ENCODE data around the gene DAB2.

DAB2 gene

DNA sequence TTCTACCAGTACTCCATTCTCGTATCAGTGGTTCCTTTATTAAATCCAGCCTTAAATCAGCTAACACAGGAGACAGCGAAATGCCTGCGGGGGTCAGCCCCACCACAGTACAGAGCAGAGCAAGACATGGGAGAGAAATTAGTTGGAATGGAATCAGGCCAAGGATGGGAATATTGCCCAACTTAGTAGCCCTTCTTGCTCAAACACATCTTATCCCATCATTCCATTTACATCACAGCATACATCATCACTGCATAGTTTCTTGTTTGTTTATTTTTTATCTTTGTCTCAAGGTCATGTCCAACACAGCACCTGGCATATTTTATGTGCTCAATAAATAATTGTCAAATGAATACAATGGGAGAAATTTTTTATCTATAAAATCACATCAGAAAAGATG lies 34.3 kb upstream of the DAB2 start:
- H3K4me3 ChIP-seq (ENCODE audit: low read length) = no peak overlapping the region
- TF ChIP-seq, protein P1, sequence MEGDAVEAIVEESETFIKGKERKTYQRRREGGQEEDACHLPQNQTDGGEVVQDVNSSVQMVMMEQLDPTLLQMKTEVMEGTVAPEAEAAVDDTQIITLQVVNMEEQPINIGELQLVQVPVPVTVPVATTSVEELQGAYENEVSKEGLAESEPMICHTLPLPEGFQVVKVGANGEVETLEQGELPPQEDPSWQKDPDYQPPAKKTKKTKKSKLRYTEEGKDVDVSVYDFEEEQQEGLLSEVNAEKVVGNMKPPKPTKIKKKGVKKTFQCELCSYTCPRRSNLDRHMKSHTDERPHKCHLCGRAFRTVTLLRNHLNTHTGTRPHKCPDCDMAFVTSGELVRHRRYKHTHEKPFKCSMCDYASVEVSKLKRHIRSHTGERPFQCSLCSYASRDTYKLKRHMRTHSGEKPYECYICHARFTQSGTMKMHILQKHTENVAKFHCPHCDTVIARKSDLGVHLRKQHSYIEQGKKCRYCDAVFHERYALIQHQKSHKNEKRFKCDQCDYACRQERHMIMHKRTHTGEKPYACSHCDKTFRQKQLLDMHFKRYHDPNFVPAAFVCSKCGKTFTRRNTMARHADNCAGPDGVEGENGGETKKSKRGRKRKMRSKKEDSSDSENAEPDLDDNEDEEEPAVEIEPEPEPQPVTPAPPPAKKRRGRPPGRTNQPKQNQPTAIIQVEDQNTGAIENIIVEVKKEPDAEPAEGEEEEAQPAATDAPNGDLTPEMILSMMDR (IDR thresholded peaks at IDR 0.05; ENCODE audit: insufficient read depth, low read depth, low read length, missing control alignments) = no peak
- peak; percentile 18 for DNase-seq (ENCODE audit: low read depth)

DNA sequence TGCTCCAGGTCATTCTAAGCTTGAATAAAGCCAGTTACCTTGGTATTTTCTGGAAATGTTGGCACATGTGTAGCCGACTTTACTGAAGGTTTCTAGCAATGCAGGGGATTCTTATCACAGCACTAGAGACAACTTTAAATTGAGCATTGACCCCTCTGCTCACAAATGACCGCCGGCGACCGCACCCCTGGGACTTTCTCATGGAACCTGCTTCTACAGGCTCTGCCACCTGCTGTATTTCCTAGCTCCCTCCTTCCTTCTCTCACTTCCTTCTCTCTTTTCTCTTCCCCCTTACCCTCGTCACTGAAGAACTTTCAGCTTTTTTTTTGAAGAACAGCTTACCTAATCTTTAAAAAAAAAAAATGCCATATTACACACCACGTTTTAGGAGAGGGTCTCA lies 30.9 kb upstream of the DAB2 start:
- DNase-seq (ENCODE audit: low read depth) = no peak
- H3K4me3 ChIP-seq (ENCODE audit: low read length) = no peak overlapping the region
- TF ChIP-seq, protein P1 (IDR thresholded peaks at IDR 0.05; ENCODE audit: insufficient read depth, low read depth, low read length, missing control alignments) = no peak

DNA sequence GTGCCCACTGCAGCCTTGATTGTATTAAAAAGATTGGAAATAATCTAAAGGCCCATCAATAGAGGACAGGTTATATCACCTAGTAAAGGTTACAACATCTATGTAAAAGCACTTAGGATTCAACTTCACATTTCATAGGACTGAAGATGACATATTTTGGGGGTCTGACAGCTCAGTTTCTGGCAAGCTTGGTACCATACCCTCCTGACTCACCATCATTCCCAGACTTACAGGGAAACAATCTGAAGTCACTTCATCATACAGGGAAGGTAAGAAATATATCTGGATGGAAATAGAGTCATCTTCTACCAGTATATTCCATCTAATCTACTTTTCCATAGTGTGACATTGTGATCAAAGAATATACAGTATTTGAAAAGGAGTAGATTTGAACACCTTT lies 28.8 kb upstream of the DAB2 start:
- no peak for DNase-seq (ENCODE audit: low read depth)
- TF ChIP-seq, protein P1 (IDR thresholded peaks at IDR 0.05; ENCODE audit: insufficient read depth, low read depth, low read length, missing control alignments) = no peak
- no peak overlapping the region for H3K4me3 ChIP-seq (ENCODE audit: low read length)

DNA sequence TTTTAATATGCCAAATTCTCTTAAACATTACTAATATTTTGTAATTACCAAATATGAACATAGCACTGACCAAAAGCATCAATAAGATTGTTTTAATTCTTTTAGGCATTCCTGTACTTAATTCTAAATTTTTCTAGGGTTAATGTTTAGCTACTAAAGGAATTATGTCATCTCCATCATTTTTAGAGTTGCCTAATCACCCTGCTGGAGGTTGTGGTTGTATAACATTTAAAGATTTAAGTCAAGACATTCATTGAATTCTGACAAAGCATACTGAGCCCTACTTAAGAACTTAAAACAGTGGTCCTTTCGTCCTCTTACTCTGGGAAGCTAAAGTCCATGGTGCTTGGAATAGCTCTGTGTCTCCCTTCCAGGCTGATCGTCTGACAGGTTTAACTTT lies 28.1 kb upstream of the DAB2 start:
- DNase-seq (ENCODE audit: low read depth) = no peak
- TF ChIP-seq, protein P1 (IDR thresholded peaks at IDR 0.05; ENCODE audit: insufficient read depth, low read depth, low read length, missing control alignments) = no peak
- H3K4me3 ChIP-seq (ENCODE audit: low read length) = no peak overlapping the region

DNA sequence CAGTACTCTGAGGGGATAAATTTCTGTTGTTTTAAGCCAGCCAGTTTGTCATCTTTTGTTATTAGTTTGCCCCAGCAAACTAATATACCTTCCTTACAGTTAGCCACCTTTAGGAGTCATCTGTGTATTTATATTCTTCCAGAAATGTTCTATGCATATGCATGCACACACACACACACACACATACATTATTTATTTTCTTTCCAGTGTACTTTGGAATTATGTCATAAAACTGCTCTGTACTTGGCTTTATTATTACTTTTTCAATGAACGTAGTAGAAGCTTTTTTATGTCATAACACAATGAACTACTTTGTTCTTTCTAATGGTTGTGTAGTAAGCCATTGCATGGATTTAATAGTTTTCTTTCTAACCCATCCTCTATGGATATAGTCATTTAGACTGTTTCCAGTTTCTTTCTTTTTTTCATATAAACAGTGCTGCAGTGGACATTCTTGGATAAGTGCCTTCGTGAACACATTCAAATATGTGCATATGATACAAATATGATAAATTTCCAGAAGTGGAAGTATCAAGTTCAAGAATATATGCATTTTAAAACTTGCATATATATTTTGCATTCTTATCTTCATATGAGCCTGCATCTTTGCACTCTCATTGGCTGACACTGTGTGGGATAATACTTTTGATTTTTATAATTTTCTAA lies 26.6 kb upstream of the DAB2 start:
- no peak overlapping the region for H3K4me3 ChIP-seq (ENCODE audit: low read length)
- no peak for DNase-seq (ENCODE audit: low read depth)
- TF ChIP-seq, protein P1 (IDR thresholded peaks at IDR 0.05; ENCODE audit: insufficient read depth, low read depth, low read length, missing control alignments) = no peak

DNA sequence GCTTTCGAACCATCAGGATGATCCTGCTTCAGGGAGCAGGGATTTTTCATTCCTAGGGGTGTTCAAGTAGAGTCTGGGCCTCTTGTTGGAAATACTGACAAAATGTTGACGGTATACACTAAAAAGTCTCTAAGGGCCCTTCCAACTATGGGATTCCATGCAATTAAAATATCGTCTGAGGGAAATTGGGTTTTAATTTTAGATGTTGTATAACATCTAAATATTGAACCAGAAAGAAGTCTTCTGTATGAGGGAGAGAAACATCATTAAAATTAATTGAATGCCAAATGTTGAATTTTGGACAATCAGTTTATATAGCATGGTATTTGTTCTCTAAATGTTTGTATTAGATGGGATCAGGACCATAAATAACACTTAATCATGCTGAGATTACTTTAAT lies 25.7 kb upstream of the DAB2 start:
- TF ChIP-seq, protein P1 (IDR thresholded peaks at IDR 0.05; ENCODE audit: insufficient read depth, low read depth, low read length, missing control alignments) = no peak
- H3K4me3 ChIP-seq (ENCODE audit: low read length) = no peak overlapping the region
- DNase-seq (ENCODE audit: low read depth) = no peak

DNA sequence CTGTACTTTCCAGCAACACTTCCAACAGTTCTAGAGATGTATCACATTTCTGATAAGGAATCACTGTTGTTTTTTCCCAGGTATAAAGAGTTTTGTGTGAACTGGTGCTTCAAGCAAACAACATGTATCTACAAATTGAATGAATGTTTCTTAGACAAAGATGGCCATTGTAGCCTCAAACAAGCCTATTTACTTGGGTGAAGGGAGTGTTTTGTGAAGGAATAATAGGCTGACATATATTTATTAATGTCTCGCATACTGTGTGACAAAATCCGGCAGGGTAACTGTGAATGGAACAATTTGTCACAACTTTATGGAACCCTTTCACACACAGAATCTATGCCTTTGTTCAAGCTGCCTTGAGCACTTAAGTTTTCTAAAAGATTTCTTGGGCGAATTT lies 24.8 kb upstream of the DAB2 start:
- TF ChIP-seq, protein P1 (IDR thresholded peaks at IDR 0.05; ENCODE audit: insufficient read depth, low read depth, low read length, missing control alignments) = no peak
- no peak for DNase-seq (ENCODE audit: low read depth)
- H3K4me3 ChIP-seq (ENCODE audit: low read length) = no peak overlapping the region
